HG02870 (cell line): ENCODE measurements around the gene FAM13A.

ENCODE experiments used
- ATAC-seq: cut with Tn5 transposase; IDR thresholded peaks from one replicate; pipeline ENCODE4 v1.9.1; 2021; ENCODE audit warnings: mild to moderate bottlenecking, moderate library complexity; ENCODE audit not compliant: unreplicated experiment

Gene FAM13A

GRCh38 chr4:88754796-88755195 lies 302.2 kb downstream of the FAM13A start:
- ATAC-seq = no peak

GRCh38 chr4:88753658-88754571 lies 303.1 kb downstream of the FAM13A start:
- ATAC-seq = no peak

- no peak for ATAC-seq
Measured at GRCh38 chr4:88752754-88753153, 304.2 kb downstream of the FAM13A start.

- no peak for ATAC-seq
Measured at GRCh38 chr4:88752076-88752463, 304.9 kb downstream of the FAM13A start.

GRCh38 chr4:88751258-88752075 lies 305.5 kb downstream of the FAM13A start:
- no peak for ATAC-seq

- ATAC-seq = no peak
Measured at GRCh38 chr4:88750369-88750768, 306.6 kb downstream of the FAM13A start.

- no peak for ATAC-seq
Measured at GRCh38 chr4:88747351-88747750, 309.6 kb downstream of the FAM13A start.

- ATAC-seq = no peak
Measured at GRCh38 chr4:88746206-88746605, 310.8 kb downstream of the FAM13A start.

GRCh38 chr4:88745581-88746163 lies 311.3 kb downstream of the FAM13A start:
- no peak for ATAC-seq

GRCh38 chr4:88745175-88745574 lies 311.8 kb downstream of the FAM13A start:
- no peak for ATAC-seq

GRCh38 chr4:88744609-88745008 lies 312.4 kb downstream of the FAM13A start:
- ATAC-seq = no peak

- ATAC-seq = no peak
Measured at GRCh38 chr4:88743696-88744095, 313.3 kb downstream of the FAM13A start.

- ATAC-seq = no peak
Measured at GRCh38 chr4:88742561-88742960, 314.4 kb downstream of the FAM13A start.

GRCh38 chr4:88738180-88738579 lies 318.8 kb downstream of the FAM13A start:
- no peak for ATAC-seq

- no peak for ATAC-seq
Measured at GRCh38 chr4:88737307-88737941, 319.6 kb downstream of the FAM13A start.

- peak; percentile 72 for ATAC-seq
Measured at GRCh38 chr4:88736264-88736663, 320.7 kb downstream of the FAM13A start.

GRCh38 chr4:88735564-88735963 lies 321.4 kb downstream of the FAM13A start:
- no peak for ATAC-seq

GRCh38 chr4:88734403-88734949 lies 322.5 kb downstream of the FAM13A start:
- no peak for ATAC-seq

- ATAC-seq = no peak
Measured at GRCh38 chr4:88732714-88733368, 324.1 kb downstream of the FAM13A start.

GRCh38 chr4:88731381-88731780 lies 325.6 kb downstream of the FAM13A start:
- no peak for ATAC-seq
